ENCODE data around the gene PPM1F. TPM values are rescaled to one million over a fixed set of nuclear protein-coding genes. Genes with fewer than 3 reads are reported as not detected.

PPM1F gene
- total and polyA plus RNA-seq, 2 donors (not counting 1 experiment from before 2014, with no cell fraction given): 12.5 to 37.0 TPM

DNA sequence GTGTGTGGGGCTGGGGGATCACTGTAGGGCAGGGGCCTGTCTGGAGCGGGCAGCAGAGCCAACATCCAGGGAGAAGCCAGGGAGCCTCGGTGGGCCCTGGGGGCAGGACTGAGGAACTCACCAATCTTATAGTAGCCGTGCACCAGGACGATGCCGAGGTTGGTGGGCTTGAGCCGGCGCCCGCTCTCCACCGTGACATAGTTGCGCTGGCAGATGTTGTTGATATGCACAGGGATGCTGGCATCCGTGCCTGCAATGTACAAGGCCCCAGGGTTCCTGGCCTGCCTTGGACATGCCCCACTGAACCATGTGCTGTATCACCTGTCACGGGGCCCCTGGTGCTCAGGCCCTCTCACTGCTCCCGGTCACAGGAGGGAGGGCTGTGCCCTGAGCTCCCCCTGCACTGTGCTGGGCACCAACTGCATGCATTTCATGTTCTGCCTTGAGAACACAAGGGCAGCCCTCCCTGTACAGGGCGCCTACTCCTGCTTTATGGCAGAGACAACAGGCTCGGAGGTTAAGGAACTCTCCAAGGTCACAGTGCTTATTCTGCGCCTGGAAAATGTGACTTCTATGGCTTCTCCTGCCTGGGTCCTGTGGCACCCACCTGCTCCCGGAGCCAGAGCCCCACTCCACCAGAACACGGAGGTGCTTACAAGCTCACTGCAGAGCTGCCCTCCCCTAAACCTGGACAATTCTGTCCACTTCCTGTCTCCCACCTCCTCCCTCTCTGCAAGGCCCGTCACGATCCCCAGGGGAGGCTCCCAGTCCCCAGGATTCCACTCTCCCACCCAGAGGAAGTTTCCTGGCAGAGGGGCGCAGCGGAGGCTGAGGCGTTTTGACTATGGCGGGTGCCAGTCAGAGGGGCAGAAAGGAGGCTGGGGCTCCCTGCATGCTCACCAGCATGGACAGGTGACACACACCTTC lies 7.8 kb upstream of the PPM1F start:
- TF ChIP-seq, protein P1, sequence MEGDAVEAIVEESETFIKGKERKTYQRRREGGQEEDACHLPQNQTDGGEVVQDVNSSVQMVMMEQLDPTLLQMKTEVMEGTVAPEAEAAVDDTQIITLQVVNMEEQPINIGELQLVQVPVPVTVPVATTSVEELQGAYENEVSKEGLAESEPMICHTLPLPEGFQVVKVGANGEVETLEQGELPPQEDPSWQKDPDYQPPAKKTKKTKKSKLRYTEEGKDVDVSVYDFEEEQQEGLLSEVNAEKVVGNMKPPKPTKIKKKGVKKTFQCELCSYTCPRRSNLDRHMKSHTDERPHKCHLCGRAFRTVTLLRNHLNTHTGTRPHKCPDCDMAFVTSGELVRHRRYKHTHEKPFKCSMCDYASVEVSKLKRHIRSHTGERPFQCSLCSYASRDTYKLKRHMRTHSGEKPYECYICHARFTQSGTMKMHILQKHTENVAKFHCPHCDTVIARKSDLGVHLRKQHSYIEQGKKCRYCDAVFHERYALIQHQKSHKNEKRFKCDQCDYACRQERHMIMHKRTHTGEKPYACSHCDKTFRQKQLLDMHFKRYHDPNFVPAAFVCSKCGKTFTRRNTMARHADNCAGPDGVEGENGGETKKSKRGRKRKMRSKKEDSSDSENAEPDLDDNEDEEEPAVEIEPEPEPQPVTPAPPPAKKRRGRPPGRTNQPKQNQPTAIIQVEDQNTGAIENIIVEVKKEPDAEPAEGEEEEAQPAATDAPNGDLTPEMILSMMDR (conservative IDR thresholded peaks at IDR 0.05 in 1 of 2, IDR thresholded peaks at IDR 0.05 in 1 of 2; ENCODE audit: low read depth in 1 of 2, low read length in 2 of 2): no peak
- no peak for TF ChIP-seq EZH2 (IDR thresholded peaks at IDR 0.05; ENCODE audit: low read length, missing control alignments)
- Histone ChIP-seq H3K9me3 (ENCODE audit: control insufficient read depth, insufficient read depth, low read depth, low read length) (no peaks in the 10 kb centered on the region), H3K4me2 (ENCODE audit: extremely low read depth, insufficient read depth, low read length) (no peak overlapping the region), H3K4me3 (replicated peaks in 1 of 4; ENCODE audit: control extremely low read depth in 1 of 4, insufficient read depth in 1 of 4, low read depth in 3 of 4, low read length in 4 of 4) (no peak overlapping the region), H3K36me3 (ENCODE audit: control insufficient read depth, insufficient read depth, low read length) (peaks cover 30% of the 10 kb centered on the region), H2AFZ (ENCODE audit: low read length) (no peak overlapping the region), H3K27ac (ENCODE audit: insufficient read depth, low read length) (no peak overlapping the region), H3K27me3 (ENCODE audit: control insufficient read depth, insufficient read depth, low read length) (no peaks in the 10 kb centered on the region), H3K79me2 (ENCODE audit: control insufficient read depth, insufficient read depth, low read length) (no peaks in the 10 kb centered on the region), H3K4me1 (ENCODE audit: control insufficient read depth, extremely low read depth, insufficient read depth, low read length) (no peaks in the 10 kb centered on the region), H3K9ac (ENCODE audit: insufficient read depth, low read length) (no peak overlapping the region), H4K20me1 (ENCODE audit: control insufficient read depth, extremely low read depth, insufficient read depth, low read length) (no peaks in the 10 kb centered on the region)
- DNase-seq (ENCODE audit: low read depth in 2 of 2): no peak

DNA sequence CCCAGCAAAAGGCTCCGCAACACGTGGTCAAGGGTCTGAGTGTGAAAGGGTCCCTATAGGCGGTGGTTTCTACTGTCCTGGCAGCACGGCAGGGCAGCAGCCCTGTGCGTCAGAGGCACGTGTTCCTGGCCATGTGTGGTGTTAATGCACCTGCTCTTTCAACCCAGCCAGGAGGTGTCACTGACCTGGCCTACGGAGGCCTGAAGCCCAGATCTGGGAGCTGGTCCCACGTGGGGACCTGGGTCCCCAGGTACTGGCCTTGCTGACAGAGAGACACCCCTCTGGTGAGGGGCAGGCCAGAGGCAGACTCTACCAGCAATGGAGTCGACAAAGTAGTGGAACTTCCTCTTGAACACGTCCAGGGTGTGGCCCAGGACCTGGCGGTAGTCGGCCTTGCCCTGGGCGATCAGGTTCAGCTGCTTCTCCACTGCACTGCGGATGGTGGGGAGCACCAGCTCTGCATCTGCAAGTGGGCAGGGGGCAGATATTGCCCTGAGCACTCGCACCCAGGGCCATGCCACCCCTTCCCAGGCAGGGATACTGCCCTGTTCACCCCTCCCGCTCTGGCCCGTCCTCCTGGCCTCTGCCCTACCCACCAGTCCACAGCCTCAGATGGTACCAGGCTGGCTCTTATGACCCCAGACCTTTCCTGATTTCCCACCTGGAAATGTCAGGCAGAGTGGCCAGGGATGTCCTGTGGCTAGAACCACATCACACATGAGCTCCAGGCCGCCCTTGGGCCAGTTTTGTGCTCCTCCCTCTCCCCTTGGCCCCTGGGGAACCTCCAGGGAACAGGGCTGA lies 6.8 kb upstream of the PPM1F start:
- Histone ChIP-seq H3K4me1 (ENCODE audit: control insufficient read depth, extremely low read depth, insufficient read depth, low read length) (no peaks in the 10 kb centered on the region), H3K27ac (ENCODE audit: insufficient read depth, low read length) (no peak overlapping the region), H3K4me3 (replicated peaks in 1 of 4; ENCODE audit: control extremely low read depth in 1 of 4, insufficient read depth in 1 of 4, low read depth in 3 of 4, low read length in 4 of 4) (no peak overlapping the region), H4K20me1 (ENCODE audit: control insufficient read depth, extremely low read depth, insufficient read depth, low read length) (no peaks in the 10 kb centered on the region), H3K79me2 (ENCODE audit: control insufficient read depth, insufficient read depth, low read length) (no peaks in the 10 kb centered on the region), H3K9me3 (ENCODE audit: control insufficient read depth, insufficient read depth, low read depth, low read length) (no peaks in the 10 kb centered on the region), H3K27me3 (ENCODE audit: control insufficient read depth, insufficient read depth, low read length) (no peaks in the 10 kb centered on the region), H3K9ac (ENCODE audit: insufficient read depth, low read length) (no peak overlapping the region), H3K36me3 (ENCODE audit: control insufficient read depth, insufficient read depth, low read length) (peaks cover 24% of the 10 kb centered on the region), H3K4me2 (ENCODE audit: extremely low read depth, insufficient read depth, low read length) (no peak overlapping the region), H2AFZ (ENCODE audit: low read length) (no peak overlapping the region)
- TF ChIP-seq, protein P1 (conservative IDR thresholded peaks at IDR 0.05 in 1 of 2, IDR thresholded peaks at IDR 0.05 in 1 of 2; ENCODE audit: low read depth in 1 of 2, low read length in 2 of 2): no peak
- TF ChIP-seq EZH2 (IDR thresholded peaks at IDR 0.05; ENCODE audit: low read length, missing control alignments): no peak
- no peak for DNase-seq (ENCODE audit: low read depth in 2 of 2)
